CD14-positive monocyte (primary cell): ENCODE measurements around the gene BFSP1. TPM values are rescaled to one million over a fixed set of nuclear protein-coding genes. Genes with fewer than 3 reads are reported as not detected.

Experiments
- DNase-seq, 3 donors: peaks; one replicate each; pipeline ENCODE4 v3.0.0-alpha.2; 2011 to 2022
- H2AFZ ChIP-seq: 2 replicates; pipeline ENCODE4 v1.6.0; 2012; ENCODE audit warnings: mild to moderate bottlenecking, low read depth, low read length, inconsistent platforms; ENCODE audit not compliant: insufficient read depth, poor library complexity, severe bottlenecking
- H3K27ac ChIP-seq, 2 donors: 1 replicate in 1 of 2; 2 replicates in 1 of 2; pipeline ENCODE4 v1.5.1; 2012 to 2013; ENCODE audit warnings: low read length in 2 of 2, control low read depth in 1 of 2, inconsistent platforms in 1 of 2, low read depth in 1 of 2, mild to moderate bottlenecking in 1 of 2
- H3K27me3 ChIP-seq, 2 donors: one replicate each; pipeline versions ENCODE4 v1.6.0 to v1.6.1; 2011 to 2013; ENCODE audit warnings: low read length in 2 of 2; ENCODE audit not compliant: control insufficient read depth in 2 of 2, insufficient read depth in 2 of 2
- H3K36me3 ChIP-seq, 2 donors: replicated peaks in 1 of 2; 1 replicate in 1 of 2; 2 replicates in 1 of 2; pipeline versions ENCODE4 v1.5.1 to v1.6.1; 2012 to 2013; ENCODE audit warnings: low read length in 2 of 2, control low read depth in 1 of 2, inconsistent platforms in 1 of 2, mild to moderate bottlenecking in 1 of 2; ENCODE audit not compliant: insufficient read depth in 2 of 2, control insufficient read depth in 1 of 2
- H3K4me1 ChIP-seq, 2 donors: 1 replicate in 1 of 2; 2 replicates in 1 of 2; pipeline versions ENCODE4 v1.5.1 to v1.6.1; 2012 to 2013; ENCODE audit warnings: low read length in 2 of 2, control low read depth in 1 of 2, inconsistent platforms in 1 of 2, mild to moderate bottlenecking in 1 of 2, moderate library complexity in 1 of 2; ENCODE audit not compliant: insufficient read depth in 2 of 2, control insufficient read depth in 1 of 2
- H3K4me2 ChIP-seq: replicated peaks from 2 replicates; pipeline ENCODE3; 2012; ENCODE audit warnings: low read length, moderate library complexity, mild to moderate bottlenecking; ENCODE audit not compliant: poor library complexity, severe bottlenecking; ENCODE audit errors: extremely low read depth
- H3K4me3 ChIP-seq, 3 experiments: fragments of 200-600 bp in 1 of 3; sonication (generic) in 1 of 3; replicated peaks in 1 of 3; 1 replicate in 2 of 3; 2 replicates in 1 of 3; pipeline ENCODE4 v1.5.1; 2011 to 2013; ENCODE audit warnings: low read length in 3 of 3, mild to moderate bottlenecking in 3 of 3, control low read depth in 2 of 3, low read depth in 2 of 3, inconsistent platforms in 1 of 3, moderate library complexity in 1 of 3
- H3K79me2 ChIP-seq: 2 replicates; pipeline ENCODE4 v1.6.0; 2012; ENCODE audit warnings: mild to moderate bottlenecking, control low read depth, inconsistent platforms, low read length, moderate library complexity; ENCODE audit not compliant: insufficient read depth
- H3K9ac ChIP-seq: 2 replicates; pipeline ENCODE4 v1.6.0; 2017; ENCODE audit warnings: low read length, mild to moderate bottlenecking; ENCODE audit not compliant: insufficient read depth, poor library complexity, severe bottlenecking
- H3K9me3 ChIP-seq, 2 donors: replicated peaks in 1 of 2; 1 replicate in 1 of 2; 2 replicates in 1 of 2; pipeline versions ENCODE4 v1.5.1 to v1.6.1; 2012 to 2013; ENCODE audit warnings: low read length in 2 of 2, control low read depth in 1 of 2; ENCODE audit not compliant: control insufficient read depth in 1 of 2, insufficient read depth in 1 of 2
- H4K20me1 ChIP-seq: 2 replicates; pipeline ENCODE4 v1.6.0; 2012; ENCODE audit warnings: mild to moderate bottlenecking, low read length, control low read depth, moderate library complexity; ENCODE audit not compliant: insufficient read depth
- H3K27ac Mint-ChIP-seq, 7 donors: one replicate each; pipeline ENCODE4 v1.8.0; 2020; ENCODE audit warnings: mild to moderate bottlenecking in 7 of 7, mixed read lengths in 7 of 7, moderate library complexity in 6 of 7, inconsistent platforms in 2 of 7
- H3K27me3 Mint-ChIP-seq, 3 donors: one replicate each; pipeline ENCODE4 v1.8.0; 2021 to 2022; ENCODE audit warnings: low read depth in 3 of 3, mild to moderate bottlenecking in 3 of 3, mixed read lengths in 3 of 3, moderate library complexity in 3 of 3, inconsistent platforms in 1 of 3
- H3K36me3 Mint-ChIP-seq, 2 donors: one replicate each; pipeline ENCODE4 v1.8.0; 2020; ENCODE audit warnings: mixed read lengths in 2 of 2, inconsistent platforms in 1 of 2, mild to moderate bottlenecking in 1 of 2
- H3K4me1 Mint-ChIP-seq: one replicate; pipeline ENCODE4 v1.8.0; 2020; ENCODE audit warnings: mild to moderate bottlenecking, mixed read lengths
- H3K4me3 Mint-ChIP-seq, 2 donors: one replicate each; pipeline ENCODE4 v1.8.0; 2020; ENCODE audit warnings: mild to moderate bottlenecking in 2 of 2, mixed read lengths in 2 of 2, moderate library complexity in 1 of 2
- H3K9me3 Mint-ChIP-seq, 7 donors: one replicate each; pipeline ENCODE4 v1.8.0; 2020 to 2022; ENCODE audit warnings: mixed read lengths in 7 of 7, mild to moderate bottlenecking in 6 of 7, moderate library complexity in 6 of 7, inconsistent platforms in 2 of 7
- CTCF ChIP-seq: fragments of 200-600 bp; IDR thresholded peaks from one replicate; pipeline ENCODE4 v1.8.0; 2022; ENCODE audit warnings: antibody characterized with exemption, mild to moderate bottlenecking
- WGBS: methylation state at CpG from one replicate; pipeline ENCODE4 v1.1.5; 2013; ENCODE audit warnings: missing lambda C conversion rate; ENCODE audit not compliant: insufficient coverage; 5-methylcytosine and 5-hydroxymethylcytosine counted together
- intact Hi-C, 2 donors: fragments of 100-400 bp; cut with micrococcal nuclease; formaldehyde crosslinking; loops; one replicate each; pipeline versions ENCODE4 v1.15.0 to v1.15.1; 2023
- polyA plus RNA-seq, 3 donors: library from polyadenylated mRNA; depleted of rRNA in 1 of 3; unstranded in 2 of 3; stranded (reverse) in 1 of 3; fragments of 300-500 nt in 2 of 3; fragments of >200 nt in 1 of 3; fragmentation: Illumina TruSeq in 2 of 3; gene quantifications; 1 replicate in 2 of 3; 2 replicates in 1 of 3; pipeline ENCODE4 v1.2.3, GENCODE V29; 2012 to 2021

BFSP1 gene
- polyA plus RNA-seq, 3 donors = not detected

- Histone ChIP-seq H2AFZ (no peak overlapping the region), H3K4me2 (no peak overlapping the region), H3K27me3 (no peaks in the 10 kb centered on the region), H3K36me3 (no peaks in the 10 kb centered on the region), H4K20me1 (no peaks in the 10 kb centered on the region), H3K4me1 (no peaks in the 10 kb centered on the region), H3K4me3 (no peak overlapping the region), H3K79me2 (no peaks in the 10 kb centered on the region), H3K9me3 (no peaks in the 10 kb centered on the region), H3K9ac (no peak overlapping the region), H3K27ac (no peak overlapping the region)
- intact Hi-C loops = no loop called here
- no peak overlapping the region for H3K27ac Mint-ChIP-seq
- H3K4me3 Mint-ChIP-seq = no peak overlapping the region
- no peaks in the 10 kb centered on the region for H3K36me3 Mint-ChIP-seq
- H3K4me1 Mint-ChIP-seq = no peaks in the 10 kb centered on the region
- no peak for DNase-seq
- peaks cover 2 to 14% (median 3%) of the 10 kb centered on the region in 3 donors for H3K27me3 Mint-ChIP-seq
- peaks cover 0 to 10% (median 1%) of the 10 kb centered on the region in 7 donors for H3K9me3 Mint-ChIP-seq
- WGBS = 88% methylated on average over 13 of the region's 13 CpGs
- TF ChIP-seq CTCF = no peak
Observed at GRCh38 chr20:17445543-17445942, 85.6 kb downstream of the BFSP1 start.

- intact Hi-C loops = no loop called here
- TF ChIP-seq CTCF = no peak
- no peak for DNase-seq
- Mint-ChIP-seq H3K27ac (no peak overlapping the region), H3K4me1 (no peaks in the 10 kb centered on the region), H3K27me3 (peaks cover 2 to 15% (median 6%) of the 10 kb centered on the region in 3 donors), H3K9me3 (peaks cover 0 to 10% (median 1%) of the 10 kb centered on the region in 7 donors), H3K36me3 (no peaks in the 10 kb centered on the region), H3K4me3 (no peak overlapping the region)
- H3K4me2 ChIP-seq = no peak overlapping the region
- H3K36me3 ChIP-seq = no peaks in the 10 kb centered on the region
- no peak overlapping the region for H2AFZ ChIP-seq
- H3K27me3 ChIP-seq = no peaks in the 10 kb centered on the region
- no CpG with 5 or more reads among the region's 2 CpGs for WGBS
- no peaks in the 10 kb centered on the region for H3K79me2 ChIP-seq
- H3K9me3 ChIP-seq = no peaks in the 10 kb centered on the region
- H3K9ac ChIP-seq = no peak overlapping the region
- no peak overlapping the region for H3K4me3 ChIP-seq
- no peaks in the 10 kb centered on the region for H4K20me1 ChIP-seq
- no peak overlapping the region for H3K27ac ChIP-seq
- H3K4me1 ChIP-seq = no peaks in the 10 kb centered on the region
Observed at GRCh38 chr20:17444091-17444490, 87.1 kb downstream of the BFSP1 start.

Other genes with a start within 250 kb of the BFSP1 start
- 10 to 100 TPM; 15.6 to 63.8 (median 58.4) TPM for gene DSTN, start 38.7 kb upstream of the BFSP1 start, polyA plus RNA-seq
- gene RRBP1, start 150.9 kb upstream of the BFSP1 start, polyA plus RNA-seq = 10 to 100 TPM in 1 of 3 donors, 1 to 10 TPM in 2; 4.7 to 22.2 (median 7.5) TPM
- gene BANF2, start 168.6 kb upstream of the BFSP1 start, polyA plus RNA-seq = not detected